HG03060 (cell line): ENCODE results near the gene CDHR5.
"Not testable (repeated sequence)": the region's sequence is repeated elsewhere in the genome, so short reads cannot be mapped to it uniquely, and the experiment has no call there.

Source experiments
- ATAC-seq: cut with Tn5 transposase; IDR thresholded peaks from one replicate; pipeline ENCODE4 v1.9.1; 2021; ENCODE audit warnings: low read depth, moderate number of reproducible peaks; ENCODE audit not compliant: unreplicated experiment

Gene CDHR5

DNA sequence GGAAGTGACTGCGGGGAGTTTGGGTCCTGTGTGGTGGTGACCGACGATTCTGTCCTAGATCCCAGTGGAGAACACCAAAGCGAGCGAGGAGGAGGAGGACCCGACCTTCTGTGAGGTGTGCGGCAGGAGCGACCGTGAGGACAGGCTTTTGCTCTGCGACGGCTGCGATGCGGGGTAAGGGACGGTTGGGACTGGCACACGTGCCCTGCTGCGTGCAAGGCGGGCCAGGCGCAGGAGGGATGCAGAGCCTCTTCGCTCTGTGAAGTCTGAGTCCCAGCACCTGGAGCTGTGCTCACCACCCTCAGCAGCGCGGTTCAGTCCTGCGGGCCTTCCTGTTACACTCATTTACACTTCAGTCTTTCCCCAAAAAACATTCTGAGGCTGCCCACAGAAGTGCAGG is 32.3 kb downstream of the CDHR5 start:
- ATAC-seq: no peak

DNA sequence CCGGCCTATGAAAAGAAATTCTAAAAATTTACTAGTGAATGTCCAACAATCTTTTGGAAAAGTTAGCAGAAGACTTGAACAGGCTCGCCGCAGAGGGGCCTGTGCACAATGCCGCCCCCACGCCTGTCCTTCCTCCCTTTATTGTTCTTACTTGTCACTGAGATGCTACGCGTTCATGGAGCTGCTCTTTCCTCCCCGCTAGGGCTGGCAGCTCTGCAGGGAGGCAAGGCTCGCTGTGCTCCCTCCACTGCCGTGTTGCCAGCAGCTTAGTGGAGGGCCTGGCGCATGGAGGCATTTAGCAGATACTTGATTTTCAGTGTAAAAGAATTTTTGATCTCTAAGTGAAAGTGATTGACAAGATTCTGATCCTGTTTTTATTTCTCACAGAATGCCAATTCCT is 33.8 kb downstream of the CDHR5 start:
- ATAC-seq: no peak

DNA sequence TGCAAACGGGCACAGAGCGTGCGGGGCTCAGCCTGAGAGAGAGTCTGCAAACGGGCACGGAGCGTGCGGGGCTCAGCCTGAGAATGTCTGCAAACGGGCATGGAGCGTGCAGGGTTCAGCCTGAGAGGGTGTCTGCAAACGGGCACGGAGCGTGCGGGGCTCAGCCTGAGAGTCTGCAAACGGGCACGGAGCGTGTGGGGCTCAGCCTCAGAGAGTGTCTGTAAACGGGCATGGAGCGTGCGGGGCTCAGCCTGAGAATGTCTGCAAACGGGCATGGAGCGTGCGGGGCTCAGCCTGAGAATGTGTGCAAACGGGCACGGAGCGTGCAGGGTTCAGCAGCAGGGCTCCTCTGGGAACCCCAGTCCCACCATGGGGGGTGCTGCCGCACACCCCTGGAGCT is 35.0 kb downstream of the CDHR5 start:
- ATAC-seq: no peak

DNA sequence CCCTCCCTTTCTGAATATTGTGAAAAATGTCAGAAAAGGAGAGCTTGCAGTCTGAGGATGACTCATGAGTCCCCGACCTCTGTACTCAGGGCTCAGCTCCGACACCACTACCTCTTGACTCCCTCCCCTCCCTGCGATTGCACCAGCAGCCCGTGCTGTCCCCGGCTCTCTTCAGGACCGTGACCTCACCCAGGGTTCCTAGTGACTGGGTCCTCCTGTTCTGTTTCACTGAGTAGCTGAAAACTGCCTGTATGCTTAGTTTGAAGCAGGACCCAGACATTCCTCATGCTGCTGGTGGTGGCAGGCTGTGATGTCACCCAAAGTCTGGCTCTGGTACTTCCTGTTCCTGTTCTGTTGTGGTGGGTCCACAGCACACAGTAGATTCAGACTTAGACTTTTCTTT is 36.8 kb downstream of the CDHR5 start:
- ATAC-seq: no peak

DNA sequence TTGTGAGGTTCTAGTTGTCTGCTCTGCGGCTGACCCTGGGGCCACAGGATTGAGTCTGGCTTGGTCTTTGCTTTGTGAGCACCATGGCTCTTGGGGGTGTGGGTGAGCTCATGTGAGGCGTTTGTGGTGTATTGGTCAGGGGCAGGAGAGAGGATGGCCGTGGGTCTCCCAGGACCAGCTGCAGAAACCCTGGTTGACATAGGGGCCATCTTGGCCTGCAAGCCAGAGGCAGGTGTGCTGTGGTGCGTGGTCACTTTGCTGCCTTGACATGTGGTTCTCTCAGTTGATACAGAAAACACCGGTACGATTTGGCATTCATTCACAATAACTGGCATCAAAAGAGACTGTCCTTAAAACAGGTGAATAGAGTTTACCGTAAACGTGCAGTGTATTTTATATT is 37.2 kb downstream of the CDHR5 start:
- ATAC-seq: no peak

DNA sequence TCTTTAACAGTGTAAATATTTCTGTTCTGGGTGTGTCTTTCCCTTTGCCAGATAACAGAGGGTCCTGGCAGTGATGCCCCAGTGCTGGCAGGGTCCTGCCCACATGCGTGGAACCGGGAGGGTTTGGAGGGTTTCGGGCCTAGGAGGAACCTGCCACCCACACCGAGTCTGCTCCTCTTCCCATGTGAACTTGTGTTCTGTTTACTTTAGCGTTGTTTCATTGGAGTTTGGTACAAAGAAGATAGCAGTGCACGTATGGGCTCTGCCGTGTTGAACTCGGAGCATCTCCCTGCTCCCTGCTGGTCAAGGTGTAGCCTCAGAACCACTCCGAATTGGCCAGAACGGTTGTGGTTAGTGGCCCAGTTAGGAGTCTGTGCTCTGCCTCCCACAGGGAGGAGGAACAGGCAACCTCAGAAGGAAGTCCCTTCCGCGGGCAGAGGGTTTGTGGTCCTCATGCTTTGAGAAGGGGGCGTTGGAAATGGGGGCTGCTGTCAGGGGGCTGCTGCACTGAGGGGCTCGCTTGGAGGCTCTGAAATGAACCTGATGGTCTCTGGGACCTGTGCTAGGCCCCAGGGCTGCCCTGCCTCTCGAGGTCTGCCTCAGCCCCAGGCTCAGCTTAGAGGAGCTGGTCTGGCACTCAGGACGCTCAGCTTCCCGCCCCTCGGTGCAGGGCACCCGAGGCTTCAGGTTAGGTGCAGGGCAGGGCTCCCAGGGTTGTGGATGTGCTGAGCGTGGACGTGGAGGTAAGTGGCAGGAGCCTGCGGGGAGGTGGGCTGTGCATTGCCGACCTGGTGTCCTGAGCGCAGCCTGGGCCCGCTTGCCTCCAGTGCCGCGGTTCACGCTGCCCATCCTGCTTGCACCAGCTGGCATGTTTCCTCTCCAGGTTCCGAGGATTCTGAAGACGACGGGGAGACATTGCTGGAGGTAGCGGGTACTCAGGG is 38.1 kb downstream of the CDHR5 start:
- ATAC-seq: no peak

DNA sequence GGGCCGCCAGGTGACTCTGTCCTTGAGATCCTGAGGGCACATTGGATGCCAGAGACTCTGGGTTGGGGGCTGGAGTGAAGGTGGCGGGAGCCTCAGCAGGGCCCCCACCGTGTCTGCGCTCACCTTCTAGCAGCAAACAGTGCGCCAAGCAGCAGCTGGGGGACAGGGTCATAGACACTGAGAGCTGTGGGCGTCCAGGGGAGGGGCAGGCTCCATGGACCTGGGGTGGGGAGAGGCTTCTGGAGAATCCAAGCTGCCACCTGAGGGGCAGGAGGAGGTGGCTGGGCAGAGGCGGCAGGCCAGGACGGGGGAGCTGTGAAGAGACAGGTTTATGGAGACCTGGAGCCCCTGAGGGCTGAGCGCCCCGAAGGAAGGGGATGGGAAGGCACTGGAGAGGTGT is 40.5 kb downstream of the CDHR5 start:
- ATAC-seq: no peak

DNA sequence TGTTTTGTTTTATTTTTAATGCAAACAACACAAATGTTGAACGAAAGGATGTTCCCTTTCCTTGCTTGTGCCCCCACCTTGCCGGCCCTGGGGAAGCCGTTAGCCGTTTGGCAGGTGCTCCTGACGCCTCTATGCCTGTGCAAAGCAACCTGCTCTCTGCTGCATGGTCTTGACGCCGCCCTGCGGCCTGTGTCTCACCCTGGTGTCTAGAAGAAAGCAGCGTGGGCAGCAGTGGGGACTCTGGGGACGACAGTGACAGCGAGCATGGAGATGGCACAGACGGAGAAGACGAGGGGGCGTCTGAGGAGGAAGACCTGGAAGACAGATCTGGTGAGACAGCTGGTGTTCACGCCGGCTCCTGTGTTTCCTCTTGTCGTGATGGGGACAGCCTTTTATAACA is 43.0 kb downstream of the CDHR5 start:
- ATAC-seq: no peak

DNA sequence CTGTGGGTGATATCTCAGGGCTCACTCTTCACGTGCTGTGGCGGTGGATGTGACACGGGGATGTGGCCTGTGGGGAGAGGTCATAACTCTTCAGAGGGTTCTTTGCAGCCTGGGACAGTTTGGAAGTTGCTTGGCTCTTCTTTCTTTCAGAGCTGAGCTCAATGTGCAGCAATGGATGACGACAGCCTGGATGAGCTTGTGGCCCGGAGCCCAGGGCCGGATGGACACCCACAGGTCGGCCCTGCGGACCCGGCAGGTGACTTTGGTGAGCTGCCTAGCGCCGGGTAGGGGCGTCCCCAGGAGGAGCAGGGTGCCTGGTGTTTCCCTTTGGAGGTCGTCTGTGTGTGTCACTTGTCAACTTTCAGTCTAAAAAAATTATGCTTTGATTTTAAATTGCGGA is 43.4 kb downstream of the CDHR5 start:
- no peak for ATAC-seq

DNA sequence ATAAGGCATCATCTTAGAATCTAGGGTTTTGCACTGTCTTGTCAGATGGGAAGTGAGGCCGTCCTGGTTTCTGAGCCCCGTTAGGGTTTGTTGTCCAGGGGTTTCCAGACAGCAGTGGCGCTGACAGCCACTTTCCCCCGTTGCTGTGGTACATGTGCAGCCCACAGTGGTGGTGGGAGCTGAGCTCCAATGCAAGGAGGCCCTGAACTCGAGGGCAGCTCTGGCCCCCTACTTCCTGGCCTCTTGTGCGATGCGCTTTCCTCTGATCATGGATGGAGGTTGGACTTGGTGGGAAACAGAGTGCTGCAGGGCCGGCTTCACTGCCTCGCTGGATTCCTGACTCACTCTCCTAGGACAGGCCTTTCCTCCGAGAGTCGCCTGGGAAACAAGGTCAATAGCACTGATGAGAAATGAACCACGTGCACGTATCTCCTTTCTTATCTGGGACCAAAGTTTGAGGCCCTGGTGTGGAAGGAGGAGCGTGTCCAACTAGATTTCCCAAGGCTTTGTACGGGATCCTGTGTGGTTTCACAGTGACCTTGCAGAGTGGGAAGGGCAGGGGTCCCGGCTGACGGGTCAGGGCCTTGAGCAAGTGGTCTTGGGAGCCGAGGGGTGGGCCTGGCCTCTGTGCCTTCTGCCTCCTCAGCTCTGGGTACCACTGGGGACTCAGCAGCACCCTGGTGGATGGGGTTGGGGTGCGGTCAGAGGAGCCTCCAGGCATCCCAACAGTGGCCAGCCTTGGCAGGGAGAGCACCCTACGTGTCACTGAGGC is 44.7 kb downstream of the CDHR5 start:
- no peak for ATAC-seq

DNA sequence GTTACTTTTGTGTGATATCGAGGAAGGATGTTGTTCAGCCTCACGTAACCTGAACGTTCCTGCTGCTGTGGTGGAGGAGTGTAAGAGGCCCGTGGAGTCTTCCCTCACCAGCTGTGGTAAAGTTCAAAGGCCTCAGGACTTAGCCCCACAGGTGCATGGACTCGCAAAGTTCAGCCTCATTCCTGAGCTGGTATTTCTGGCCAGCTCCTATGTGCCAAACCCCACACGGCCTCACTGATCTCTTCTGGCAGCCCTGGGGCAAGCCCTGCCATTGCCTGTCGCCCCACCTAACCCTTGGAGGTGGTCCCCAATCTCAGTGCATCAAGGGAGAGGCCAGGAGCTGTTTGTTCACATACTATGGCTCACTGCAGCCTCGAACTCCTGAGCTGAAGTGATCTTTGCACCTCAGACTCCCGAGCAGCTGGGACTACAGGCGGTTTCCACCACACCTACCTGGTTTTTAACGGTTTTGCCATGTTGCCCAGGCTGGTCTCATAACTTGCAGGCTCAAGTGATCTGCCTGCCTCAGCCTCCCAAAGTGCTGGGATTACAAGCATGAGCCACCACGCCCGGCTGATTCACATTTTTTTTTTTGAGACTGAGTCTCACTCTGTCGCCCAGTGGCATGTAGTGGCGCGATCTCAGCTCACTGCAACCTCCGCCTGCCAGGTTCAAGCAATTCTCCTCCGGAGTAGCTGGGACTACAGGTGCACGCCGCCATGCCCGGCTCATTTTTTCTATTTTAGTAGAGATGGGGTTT is 46.3 kb downstream of the CDHR5 start:
- no peak for ATAC-seq

DNA sequence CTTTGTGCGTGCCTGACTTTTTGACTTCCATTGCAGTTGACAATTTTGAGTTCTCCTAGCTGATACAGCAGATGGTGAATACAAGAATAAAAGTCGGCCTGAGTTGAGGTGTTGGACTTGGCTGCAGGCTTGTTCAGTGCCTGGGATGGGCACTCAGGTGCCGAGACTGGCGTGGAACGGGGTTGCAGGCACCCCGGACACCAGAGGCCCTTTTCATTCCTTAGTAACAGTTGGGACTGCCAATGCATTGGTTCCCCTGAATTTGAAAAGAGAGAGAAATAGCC is 47.2 kb downstream of the CDHR5 start:
- no peak for ATAC-seq

DNA sequence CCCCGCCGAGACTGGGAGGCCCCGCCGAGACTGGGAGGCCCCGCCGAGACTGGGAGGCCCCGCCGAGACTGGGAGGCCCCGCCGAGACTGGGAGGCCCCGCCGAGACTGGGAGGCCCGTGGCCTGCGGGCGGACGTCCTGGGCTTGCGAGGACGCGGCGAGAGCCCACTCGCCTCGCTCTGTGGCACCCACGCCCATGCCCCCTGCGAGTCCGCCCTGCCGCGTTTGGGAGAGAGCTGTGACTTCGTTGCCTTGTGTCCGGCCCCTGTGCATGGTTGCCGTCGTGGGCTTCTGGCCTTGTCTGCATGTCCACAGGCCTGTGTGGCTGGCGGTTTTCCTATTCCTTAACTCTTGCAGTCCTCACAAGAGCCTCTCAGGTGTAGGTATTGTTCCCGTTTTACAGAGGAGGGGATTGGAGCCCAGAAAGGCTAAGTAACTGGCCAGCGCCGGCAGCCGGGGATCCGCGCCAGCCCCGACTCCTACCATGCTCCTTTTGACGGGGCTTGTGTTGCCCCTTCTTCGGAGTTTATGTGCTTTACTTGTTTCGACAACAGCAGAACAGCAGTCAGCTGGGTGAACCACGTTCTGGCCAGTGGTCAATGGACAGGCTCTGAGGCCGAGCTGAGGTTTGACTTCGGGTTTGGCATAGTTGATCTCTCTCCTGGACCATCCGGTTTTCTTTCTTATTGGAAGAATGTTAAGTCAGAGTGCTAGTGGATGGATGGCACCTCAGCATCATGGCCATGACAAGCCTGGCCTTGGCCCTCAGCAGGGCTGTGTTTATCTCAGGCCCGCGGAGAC is 47.7 kb downstream of the CDHR5 start:
- ATAC-seq: no peak

DNA sequence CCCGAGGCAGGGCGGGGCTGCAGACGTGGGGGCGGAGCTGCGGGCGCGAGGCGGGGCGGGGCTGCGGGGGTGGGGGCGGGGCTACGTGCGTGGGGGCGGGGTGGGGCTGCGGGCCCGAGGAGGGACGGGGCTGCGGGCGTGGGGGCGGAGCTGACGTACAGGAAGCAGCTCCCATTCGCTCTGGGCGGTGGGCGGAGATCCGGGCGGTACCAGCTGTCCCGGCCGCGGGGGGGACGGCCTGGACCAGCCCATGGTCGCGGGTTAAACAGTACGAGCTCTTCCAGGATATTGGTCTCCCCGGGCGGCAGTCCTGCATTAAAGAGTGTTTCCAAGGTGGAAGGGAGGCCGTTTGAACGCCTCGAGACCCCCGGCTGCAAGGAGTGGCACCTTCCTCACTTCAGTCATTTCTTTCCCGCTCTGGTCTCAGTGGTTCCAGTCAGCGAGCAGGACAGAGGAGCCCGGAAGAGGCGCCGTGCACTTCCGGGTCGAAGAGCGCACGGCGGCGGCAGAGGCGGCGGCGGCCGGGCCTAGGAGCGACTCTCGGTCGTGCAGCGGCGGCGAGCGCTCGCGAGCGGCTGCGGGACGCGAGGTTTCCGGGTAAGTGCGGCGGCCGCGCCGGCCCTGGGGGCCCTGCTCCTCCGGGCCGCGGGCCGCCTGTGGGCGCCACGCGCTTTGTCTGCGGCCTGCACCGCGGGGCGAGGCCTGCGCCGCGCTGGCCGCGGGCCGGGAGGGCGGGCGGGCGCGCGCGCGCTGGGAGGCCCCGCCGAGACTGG is 48.6 kb downstream of the CDHR5 start, which contains the start of gene PHRF1:
PHRF1 (plus strand) TSS at position 475 of the 773 bp plus-strand sequence. CDS start 5,043 bp downstream, outside the sequence.
- peak; percentile 59 for ATAC-seq

DNA sequence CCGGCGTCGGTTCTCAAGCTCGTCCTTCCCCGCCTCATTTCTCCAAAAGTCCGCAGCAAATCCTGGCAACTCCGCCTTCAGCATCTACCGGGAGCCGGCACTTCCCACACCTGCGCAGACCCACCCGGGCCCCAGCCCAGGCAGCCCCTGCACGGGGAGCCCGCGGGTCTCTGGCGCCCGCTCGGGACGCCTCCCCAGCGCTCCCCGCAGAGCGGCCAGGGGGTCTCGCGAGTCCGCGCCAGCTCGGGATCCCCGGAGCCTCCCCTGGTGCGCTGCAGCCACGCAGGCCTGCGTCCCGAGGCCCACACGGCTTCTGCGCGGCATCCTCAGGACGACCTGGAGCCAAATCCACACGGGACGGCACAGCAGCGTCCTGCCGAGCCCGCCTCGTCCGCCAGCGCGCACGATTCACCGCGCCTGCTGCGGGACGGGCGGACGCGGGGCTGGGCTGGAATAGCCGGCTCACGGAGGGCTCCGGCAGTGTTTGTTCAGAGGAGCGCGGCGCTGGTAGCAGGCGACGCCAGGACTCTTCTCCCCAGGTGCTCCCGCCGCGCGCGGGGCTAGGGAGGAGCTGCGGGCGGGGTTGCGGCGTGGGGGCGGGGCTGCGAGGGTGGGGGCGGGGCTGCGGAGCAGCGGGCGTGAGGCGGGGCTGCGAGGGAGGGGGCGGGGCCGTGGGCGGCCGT is 49.3 kb downstream of the CDHR5 start:
- ATAC-seq: no peak

DNA sequence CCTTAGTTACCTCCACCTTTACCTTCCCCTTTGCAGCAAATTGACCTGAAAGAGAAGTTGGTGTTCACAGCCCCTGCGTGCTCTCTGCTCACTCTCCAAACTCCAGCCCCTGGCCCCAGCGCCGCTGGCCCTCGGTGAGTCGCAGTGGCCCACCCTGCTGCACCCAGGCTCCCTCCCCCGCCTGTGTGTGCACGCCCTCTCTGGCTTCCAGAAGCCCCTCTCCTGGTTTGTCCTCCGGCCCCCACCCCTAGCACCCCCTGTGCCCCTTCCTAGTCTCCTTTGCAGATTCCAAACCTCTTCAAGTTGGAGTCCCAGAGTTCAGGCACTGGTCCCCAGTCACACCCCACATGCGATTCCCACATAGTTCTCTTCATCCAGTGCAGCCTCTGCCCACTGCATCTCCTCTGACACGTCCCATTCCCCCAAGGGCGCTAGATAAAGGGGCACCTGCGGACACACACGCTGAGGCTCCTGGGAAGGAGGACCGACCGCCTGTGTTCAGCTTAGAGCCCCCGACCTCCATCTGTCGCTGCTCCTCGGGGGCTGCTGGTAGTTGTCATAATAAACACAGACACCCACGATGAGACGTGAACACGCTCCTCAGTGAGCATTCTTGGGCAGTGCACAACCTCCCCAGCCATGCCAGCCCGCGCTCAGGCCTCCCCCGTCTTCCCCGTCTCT is 50.0 kb downstream of the CDHR5 start:
- no peak for ATAC-seq

DNA sequence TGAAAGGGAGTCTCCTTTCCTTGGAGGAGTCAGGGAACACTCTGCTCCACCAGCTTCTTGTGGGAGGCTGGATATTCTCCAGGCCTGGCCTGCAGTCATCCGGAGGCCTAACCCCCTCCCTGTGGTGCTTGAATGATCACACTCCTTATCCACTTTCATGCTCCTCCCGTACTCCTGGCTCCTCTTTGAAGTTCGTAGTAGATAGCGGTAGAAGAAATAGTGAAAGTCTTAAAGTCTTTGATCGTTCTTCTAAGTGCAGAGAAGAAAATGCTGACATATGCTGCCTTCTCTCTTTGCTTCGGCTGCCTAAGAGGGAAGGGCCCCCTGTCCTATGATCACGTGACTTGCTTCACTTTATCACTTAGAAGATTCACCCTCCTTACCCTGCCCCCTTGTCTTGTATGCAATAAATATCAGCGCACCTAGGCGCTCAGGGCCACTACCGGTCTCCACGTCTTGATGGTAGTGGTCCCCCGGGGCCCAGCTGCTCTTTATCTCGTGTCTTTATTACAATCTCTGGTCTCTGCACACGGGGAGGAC is 50.7 kb downstream of the CDHR5 start:
- ATAC-seq: not testable (repeated sequence)

DNA sequence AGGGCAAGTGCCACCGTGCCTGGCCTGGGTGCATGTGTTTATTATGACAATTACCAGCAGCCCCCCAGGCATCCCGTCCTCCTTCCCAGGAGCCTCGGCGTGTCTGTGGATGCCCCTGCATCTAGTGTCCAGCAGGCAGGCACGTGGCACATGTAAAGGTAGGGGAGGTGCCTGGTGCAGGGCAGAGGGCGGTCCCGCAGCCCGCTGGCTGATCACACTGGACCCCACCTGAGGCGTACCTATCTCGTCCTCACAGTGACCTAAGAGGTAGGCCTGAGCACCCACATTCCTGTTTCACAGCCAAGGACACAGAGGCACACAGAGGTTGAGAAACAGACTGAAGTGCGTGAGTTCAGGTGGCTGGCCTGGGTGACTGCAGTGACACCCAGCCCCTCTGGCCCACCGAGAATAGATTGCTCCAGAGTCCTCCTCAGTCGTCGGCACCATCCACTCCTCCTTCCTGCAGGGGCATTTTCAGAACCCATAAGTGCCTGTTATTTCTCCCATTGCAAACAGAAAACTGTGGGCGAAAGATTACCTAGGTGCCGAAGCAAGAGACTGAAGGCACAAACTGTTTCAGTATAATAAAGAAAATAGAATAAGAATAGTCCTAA is 51.5 kb downstream of the CDHR5 start:
- ATAC-seq: no peak
